Measurements from ENCODE around the gene NCAM1.

The NCAM1 gene

DNA sequence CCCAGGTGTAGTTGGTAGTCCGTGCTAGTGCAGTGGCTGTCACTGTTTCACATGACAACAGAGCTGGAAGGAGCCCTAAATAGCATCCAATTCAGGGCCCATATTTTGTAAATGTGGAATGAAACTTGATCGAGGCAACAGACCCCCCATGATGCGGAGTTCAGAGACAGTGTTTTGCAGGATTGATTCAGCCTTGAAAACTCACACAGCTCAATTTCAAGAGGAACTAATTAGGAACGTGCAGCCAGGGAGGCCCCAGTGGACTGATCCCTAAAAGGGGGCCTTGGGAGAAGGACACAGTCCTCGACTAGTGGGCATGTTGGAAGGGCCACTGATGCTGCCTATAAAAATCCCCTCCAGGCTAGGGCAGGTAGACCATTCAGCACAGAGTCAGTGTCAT, 292.2 kb downstream of the NCAM1 start:
- DNase-seq (ENCODE audit: extremely low spot score), result no peak
- ChIA-PET POLR2A (no interaction called here), CTCF (no interaction called here)
- no peak for TF ChIP-seq CTCF (IDR thresholded peaks at IDR 0.05; ENCODE audit: control extremely low read depth, extremely low read depth, low read depth, missing control alignments)

DNA sequence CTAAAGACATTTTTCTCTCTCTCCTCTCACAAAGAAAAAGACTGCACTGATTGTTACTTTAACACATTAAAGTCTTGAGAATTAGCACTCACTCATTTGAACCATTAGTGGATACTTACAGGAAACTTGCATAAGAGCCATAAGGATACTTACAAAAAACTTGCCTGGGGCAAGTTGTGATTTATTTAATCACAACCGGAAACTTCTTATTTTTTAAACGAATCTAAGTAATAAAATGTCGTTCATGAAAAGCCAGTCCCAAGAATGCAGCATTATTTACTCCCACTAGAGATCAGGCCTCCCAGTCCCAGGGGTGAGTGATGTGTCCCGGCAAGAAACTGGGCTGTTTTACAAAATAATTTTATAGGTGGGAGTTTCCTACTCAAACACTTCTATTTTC, 293.9 kb downstream of the NCAM1 start:
- POLR2A ChIA-PET, result no interaction called here
- CTCF ChIA-PET, result no interaction called here
- DNase-seq (ENCODE audit: extremely low spot score), result no peak
- TF ChIP-seq CTCF (IDR thresholded peaks at IDR 0.05; ENCODE audit: control extremely low read depth, extremely low read depth, low read depth, missing control alignments), result no peak

GRCh38 chr11:113255741-113256140, 294.5 kb downstream of the NCAM1 start:
- no peak for TF ChIP-seq CTCF (IDR thresholded peaks at IDR 0.05; ENCODE audit: control extremely low read depth, extremely low read depth, low read depth, missing control alignments)
- ChIA-PET POLR2A (no interaction called here), CTCF (no interaction called here)
- DNase-seq (ENCODE audit: extremely low spot score), result no peak

GRCh38 chr11:113256431-113257202, 295.4 kb downstream of the NCAM1 start:
- no peak for DNase-seq (ENCODE audit: extremely low spot score)
- ChIA-PET POLR2A (no interaction called here), CTCF (interaction anchor here (1.8 kb wide), 1 partner anchor 8 kb away, joined by 5 read pairs; no protein-coding TSS in a partner anchor)
- no peak for TF ChIP-seq CTCF (IDR thresholded peaks at IDR 0.05; ENCODE audit: control extremely low read depth, extremely low read depth, low read depth, missing control alignments)

- POLR2A ChIA-PET, result no interaction called here
- no peak for DNase-seq (ENCODE audit: extremely low spot score)
- CTCF ChIA-PET, result interaction anchor here (1.4 kb wide), 1 partner anchor 30 kb away, joined by 3 read pairs; no protein-coding TSS in a partner anchor
- no peak for TF ChIP-seq CTCF (IDR thresholded peaks at IDR 0.05; ENCODE audit: control extremely low read depth, extremely low read depth, low read depth, missing control alignments)
Observed at GRCh38 chr11:113260096-113260425, 298.8 kb downstream of the NCAM1 start.

GRCh38 chr11:113260541-113260940, 299.3 kb downstream of the NCAM1 start:
- ChIA-PET POLR2A (no interaction called here), CTCF (interaction anchor here (1.4 kb wide), 1 partner anchor 29 kb away, joined by 3 read pairs; no protein-coding TSS in a partner anchor)
- no peak for TF ChIP-seq CTCF (IDR thresholded peaks at IDR 0.05; ENCODE audit: control extremely low read depth, extremely low read depth, low read depth, missing control alignments)
- DNase-seq (ENCODE audit: extremely low spot score), result no peak

Data from GM10248 (cell line).